NCI-H1436 (cell line): ENCODE measurements around the gene PIWIL4.

Source experiments
- DNase-seq: peaks from one replicate; lab custom pipeline; 2025; lab: John Stamatoyannopoulos, UW

The PIWIL4 gene

GRCh38 chr11:94567181-94567670 is at the start of gene PIWIL4:
Gene PIWIL4, plus strand, starts transcription at chr11:94567368. Its CDS starts 151 bp downstream, at chr11:94567519.
- no peak for DNase-seq

GRCh38 chr11:94518300-94518699 is 48.9 kb upstream of the PIWIL4 start:
- no peak for DNase-seq

GRCh38 chr11:94519478-94520084 is 47.6 kb upstream of the PIWIL4 start:
- no peak for DNase-seq

- DNase-seq = no peak
Observed at GRCh38 chr11:94521684-94522083, 45.5 kb upstream of the PIWIL4 start.

- DNase-seq = no peak
Observed at GRCh38 chr11:94524341-94524740, 42.8 kb upstream of the PIWIL4 start.

GRCh38 chr11:94525546-94526324 is 41.4 kb upstream of the PIWIL4 start:
- no peak for DNase-seq

- no peak for DNase-seq
Observed at GRCh38 chr11:94526645-94527438, 40.3 kb upstream of the PIWIL4 start.

- no peak for DNase-seq
Observed at GRCh38 chr11:94528551-94528950, 38.6 kb upstream of the PIWIL4 start.

GRCh38 chr11:94532211-94532610 is 35.0 kb upstream of the PIWIL4 start:
- DNase-seq = no peak

- no peak for DNase-seq
Observed at GRCh38 chr11:94533206-94533605, 34.0 kb upstream of the PIWIL4 start.

GRCh38 chr11:94533696-94534630 is 33.2 kb upstream of the PIWIL4 start:
- DNase-seq = no peak

GRCh38 chr11:94536386-94536785 is 30.8 kb upstream of the PIWIL4 start:
- no peak for DNase-seq

GRCh38 chr11:94537031-94537600 is 30.1 kb upstream of the PIWIL4 start:
- DNase-seq = no peak

- DNase-seq = no peak
Observed at GRCh38 chr11:94539420-94539819, 27.7 kb upstream of the PIWIL4 start.

GRCh38 chr11:94543695-94544645 is 23.2 kb upstream of the PIWIL4 start, which contains the start of gene FUT4:
Gene FUT4, plus strand, starts transcription at chr11:94543921. Its CDS starts 213 bp downstream, at chr11:94544134.
- DNase-seq = peak; percentile 71

- DNase-seq = no peak
Observed at GRCh38 chr11:94544646-94545263, 22.4 kb upstream of the PIWIL4 start.

- no peak for DNase-seq
Observed at GRCh38 chr11:94545264-94546161, 21.7 kb upstream of the PIWIL4 start.

GRCh38 chr11:94546162-94546470 is 21.1 kb upstream of the PIWIL4 start:
- DNase-seq = no peak

- no peak for DNase-seq
Observed at GRCh38 chr11:94546886-94547285, 20.3 kb upstream of the PIWIL4 start.
